GM18951 (cell line): Measurements from ENCODE around the gene DCTN3.

ENCODE experiments used
- POLR2A ChIP-seq: IDR thresholded peaks from 4 replicates; pipeline ENCODE4 v1.6.1; 2011; ENCODE audit warnings: mild to moderate bottlenecking; ENCODE audit not compliant: insufficient read length, insufficient read depth; ENCODE audit errors: extremely low read depth
- in situ Hi-C: fragments of 300-500 bp; cut with MboI; formaldehyde crosslinking; loops from one replicate; pipeline ENCODE4 v1.12.0; 2022; ENCODE audit warnings: low sequenced_read_pairs, mixed read lengths, inconsistent platforms; ENCODE audit not compliant: unreplicated experiment

Gene DCTN3

GRCh38 chr9:34584970-34585369 lies 35.3 kb downstream of the DCTN3 start:
- in situ Hi-C loops = no loop called here
- no peak for TF ChIP-seq POLR2A

- in situ Hi-C loops = no loop called here
- TF ChIP-seq POLR2A = no peak
Measured at GRCh38 chr9:34582787-34583186, 37.5 kb downstream of the DCTN3 start.

DNA sequence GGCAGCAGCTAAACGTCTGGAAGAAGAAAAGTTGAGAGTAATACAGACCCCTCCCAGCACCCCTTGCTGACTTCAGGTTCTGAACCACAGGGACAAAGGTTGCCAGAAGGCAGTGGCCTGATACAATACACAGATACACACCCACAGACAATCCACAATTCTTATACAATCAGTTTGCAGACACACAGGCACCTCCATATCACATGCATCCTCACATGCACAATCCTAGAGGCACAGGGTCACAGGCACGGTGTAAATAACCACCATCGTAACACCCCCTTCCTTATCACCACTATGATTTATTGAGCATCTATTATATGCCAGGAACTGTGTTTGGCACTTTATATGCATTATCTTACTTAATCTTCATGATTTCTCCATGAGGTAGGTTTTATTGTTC lies 39.0 kb downstream of the DCTN3 start:
- in situ Hi-C loops = no loop called here
- no peak for TF ChIP-seq POLR2A

DNA sequence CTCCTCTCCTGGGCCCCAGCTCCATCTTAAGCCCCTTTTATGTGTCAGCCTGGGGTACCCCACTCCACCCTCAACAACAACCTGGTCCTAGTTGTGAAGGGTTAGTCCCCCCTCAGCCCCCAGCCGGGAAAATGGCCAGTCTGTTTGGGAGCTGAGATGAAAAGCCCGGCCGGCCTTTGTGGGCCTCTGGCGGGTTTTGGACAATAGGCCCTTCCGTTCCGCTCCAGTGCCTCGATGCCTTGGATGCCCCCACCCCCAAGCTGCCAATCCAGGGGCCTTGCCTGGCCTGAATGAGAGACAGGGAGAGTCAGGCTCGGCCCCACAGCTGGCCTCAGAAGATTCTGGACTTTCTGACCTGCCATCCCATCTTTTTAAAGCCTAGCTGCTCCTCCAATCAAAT lies 39.9 kb downstream of the DCTN3 start:
- TF ChIP-seq POLR2A = no peak
- in situ Hi-C loops = no loop called here

DNA sequence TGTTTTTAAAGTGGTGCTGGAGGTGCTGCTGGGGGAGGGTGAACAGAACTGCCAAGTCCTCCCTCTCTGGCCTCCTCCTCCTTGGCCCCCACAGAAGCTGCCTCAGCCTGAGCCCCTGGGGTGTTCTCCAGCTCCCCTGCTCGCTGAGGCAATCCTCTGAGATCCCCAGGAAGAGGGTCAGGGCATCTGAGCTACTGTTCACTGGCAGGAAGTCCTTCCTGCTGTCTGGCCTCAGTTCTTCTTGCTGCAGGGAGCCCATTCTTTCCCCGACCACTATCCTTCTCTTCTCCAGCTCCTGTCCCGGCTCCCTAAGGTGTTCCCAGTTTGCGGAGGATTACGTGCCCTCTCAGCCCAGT lies 40.5 kb downstream of the DCTN3 start:
- in situ Hi-C loops = no loop called here

DNA sequence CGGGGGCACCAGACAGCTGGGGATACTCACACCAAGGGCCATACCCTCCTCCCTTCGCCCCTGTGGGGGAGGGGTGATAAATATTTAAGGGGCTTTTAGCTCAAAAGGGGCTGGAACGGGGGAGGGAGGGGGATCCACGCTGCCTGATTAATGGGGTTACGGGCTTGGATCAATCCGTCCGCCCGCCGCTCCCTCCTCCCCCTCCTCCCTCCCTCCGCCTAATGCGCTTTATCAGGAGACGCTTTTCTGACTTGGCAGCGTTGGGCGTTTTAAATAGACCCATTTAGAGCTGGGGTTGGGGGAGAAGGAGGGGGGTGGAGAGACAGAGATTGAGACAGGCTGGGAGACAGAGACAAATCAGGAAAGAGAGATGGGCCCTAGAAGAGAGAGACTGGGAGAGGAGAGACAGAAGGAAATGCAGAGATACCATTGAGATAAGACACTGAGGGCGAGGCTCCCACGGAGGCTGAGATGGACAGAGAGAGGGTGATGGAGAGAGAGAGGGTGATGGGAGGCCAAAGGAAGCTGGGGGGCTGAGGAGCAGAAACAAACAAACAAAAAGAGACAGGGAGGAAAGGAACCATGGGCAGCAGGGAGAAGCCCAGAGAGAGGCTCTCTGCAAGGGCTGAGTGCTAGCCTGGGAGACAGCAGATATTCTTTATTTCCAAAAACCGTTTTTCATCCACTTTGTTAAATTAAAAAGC lies 41.0 kb downstream of the DCTN3 start:
- in situ Hi-C loops = no loop called here
- TF ChIP-seq POLR2A = no peak

More for the DNA sequence above, 40.5 kb downstream of the DCTN3 start:
- TF ChIP-seq POLR2A = no peak

- no peak for TF ChIP-seq POLR2A
- in situ Hi-C loops = no loop called here
Measured at GRCh38 chr9:34578241-34579103, 41.8 kb downstream of the DCTN3 start.

DNA sequence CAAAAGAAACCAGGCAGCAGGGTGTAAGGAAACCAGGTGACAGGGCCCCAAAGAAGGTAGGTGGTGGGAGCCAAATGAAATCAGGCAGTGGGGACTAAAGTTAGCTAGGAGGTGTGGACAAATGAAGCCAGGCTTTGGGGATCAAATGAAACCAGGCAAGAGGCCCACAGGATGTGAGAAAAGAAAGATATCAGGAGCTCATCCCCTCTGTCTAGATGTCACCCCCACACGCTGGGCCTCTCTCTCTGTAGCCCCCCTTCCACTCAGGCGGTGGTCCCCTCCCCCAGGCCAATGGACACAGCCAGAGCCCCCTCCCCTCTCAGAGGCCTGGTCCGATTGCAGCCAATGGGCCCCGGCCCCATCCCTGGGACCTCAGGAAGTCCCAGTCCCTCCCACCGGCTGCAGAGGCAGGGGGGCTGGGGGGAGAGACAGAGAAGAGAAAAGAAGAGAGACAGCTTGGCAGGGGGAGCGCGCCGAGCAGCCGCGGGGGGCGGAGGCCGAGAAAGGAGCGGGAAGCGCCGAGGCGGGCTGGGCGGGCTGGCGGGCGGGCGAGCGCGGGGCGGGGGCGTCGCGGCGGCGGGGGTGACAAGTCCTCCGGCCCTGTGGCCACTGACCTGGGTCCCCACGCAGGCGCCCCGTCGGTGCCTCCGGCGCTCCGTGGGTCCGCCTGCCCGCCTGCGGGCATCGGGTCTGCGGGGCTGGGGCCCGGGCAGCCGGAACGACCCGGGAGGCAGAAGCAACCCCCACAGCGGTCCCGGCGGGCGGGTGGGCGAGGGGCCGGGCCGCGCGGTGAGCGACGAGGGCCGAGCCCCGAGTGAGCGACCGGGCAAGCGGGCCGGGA lies 42.7 kb downstream of the DCTN3 start:
- in situ Hi-C loops = no loop called here
- no peak for TF ChIP-seq POLR2A

GRCh38 chr9:34576597-34577399 lies 43.5 kb downstream of the DCTN3 start:
- in situ Hi-C loops = no loop called here

GRCh38 chr9:34575862-34576596 lies 44.3 kb downstream of the DCTN3 start:
- no peak for TF ChIP-seq POLR2A
- in situ Hi-C loops = no loop called here

More at GRCh38 chr9:34576597-34577399, 43.5 kb downstream of the DCTN3 start:
- no peak for TF ChIP-seq POLR2A

DNA sequence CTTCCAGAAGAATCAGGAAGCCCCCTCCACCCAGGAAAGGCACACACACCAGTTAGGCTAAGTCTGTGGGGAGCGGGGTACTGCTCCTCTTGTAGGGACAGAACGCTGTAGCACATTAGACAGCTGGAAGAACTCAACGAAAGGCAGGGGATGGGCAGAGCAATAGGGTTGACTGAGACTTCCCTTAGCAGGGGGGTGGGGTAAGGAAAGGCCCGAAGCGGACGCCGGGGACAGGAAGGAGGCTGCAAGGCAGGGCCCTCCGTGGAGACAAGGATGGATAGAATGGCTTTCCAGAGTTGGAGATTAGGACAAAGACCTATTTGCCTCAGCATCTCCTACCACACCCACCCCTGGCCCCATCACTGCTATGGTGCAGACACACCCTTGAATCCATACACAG lies 45.1 kb downstream of the DCTN3 start:
- TF ChIP-seq POLR2A = no peak
- in situ Hi-C loops = no loop called here

DNA sequence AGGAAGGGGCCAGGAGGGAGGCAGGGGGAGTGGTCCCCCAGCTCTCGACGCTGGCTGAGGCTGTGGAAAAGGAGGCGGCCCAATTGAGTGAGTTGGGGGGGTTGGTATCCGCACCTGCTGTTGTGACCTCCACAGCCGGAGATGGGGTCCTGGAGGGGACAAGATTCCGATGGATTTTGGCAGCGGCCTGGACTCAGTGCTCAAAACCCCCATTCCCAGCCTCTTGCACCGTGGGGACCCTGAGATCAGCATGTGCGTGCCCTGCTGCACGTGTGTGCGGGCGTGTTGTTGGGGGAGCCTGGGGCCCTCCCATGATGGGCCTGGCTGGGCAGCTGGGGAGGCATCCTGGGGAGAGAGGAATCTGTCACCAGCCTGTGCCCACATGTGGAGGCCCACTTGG lies 45.7 kb downstream of the DCTN3 start:
- TF ChIP-seq POLR2A = no peak
- in situ Hi-C loops = no loop called here
